PC-3 (cell line): ENCODE data around the gene RIGI. TPM values are rescaled to one million over a fixed set of nuclear protein-coding genes. Genes with fewer than 3 reads are reported as not detected.
"Not testable (repeated sequence)": the region's sequence is repeated elsewhere in the genome, so short reads cannot be mapped to it uniquely, and the experiment has no call there.

Source experiments
- ATAC-seq: fragments of 200-7000 bp; cut with Tn5 transposase; 2 replicates; pipeline ENCODE4 v1.9.1; 2020; ENCODE audit warnings: mild to moderate bottlenecking, moderate library complexity
- BruUV-seq: library from RNA; stranded (reverse); fragments of 400-500 nt; replicated peaks from 2 replicates; lab custom pipeline; 2021; lab: Mats Ljungman, UMichigan
- CTCF ChIA-PET: fragments of 300-600 bp; sonication (Branson Sonifier 250); formaldehyde crosslinking; loops from one replicate; lab custom pipeline; 2022; ENCODE audit warnings: antibody characterized with exemption; lab: Charles Lee
- POLR2A ChIA-PET: fragments of 300-600 bp; sonication (Branson Sonifier 250); formaldehyde crosslinking; loops from one replicate; lab custom pipeline; 2022; ENCODE audit warnings: antibody characterized with exemption; ENCODE audit not compliant: unreplicated experiment; lab: Charles Lee
- DNase-seq: peaks from one replicate; pipeline ENCODE4 v3.0.0-alpha.2; 2015
- H2AFZ ChIP-seq: fragments of 300-600 bp; sonication (generic); 2 replicates; pipeline ENCODE4 v1.6.0; 2016; ENCODE audit warnings: antibody characterized with exemption, low read length
- H3F3A ChIP-seq: fragments of 300-600 bp; sonication (generic); one replicate; pipeline ENCODE4 v1.6.0; 2017; ENCODE audit warnings: antibody characterized with exemption, low read length, control low read depth, mild to moderate bottlenecking; ENCODE audit not compliant: unreplicated experiment
- H3K27ac ChIP-seq: fragments of 300-600 bp; sonication (generic); 2 replicates; pipeline ENCODE4 v1.5.1; 2016; ENCODE audit warnings: mild to moderate bottlenecking, low read length
- H3K27me3 ChIP-seq: fragments of 300-600 bp; sonication (generic); 2 replicates; pipeline ENCODE4 v1.6.1; 2016; ENCODE audit warnings: low read length, mixed read lengths
- H3K36me3 ChIP-seq: fragments of 300-600 bp; sonication (generic); 2 replicates; pipeline ENCODE4 v1.6.1; 2016; ENCODE audit warnings: low read depth, mixed run types, low read length, mixed read lengths
- H3K4me1 ChIP-seq: fragments of 300-600 bp; sonication (generic); 2 replicates; pipeline ENCODE4 v1.5.1; 2016; ENCODE audit warnings: low read length; ENCODE audit not compliant: insufficient read depth
- H3K4me2 ChIP-seq: fragments of 300-600 bp; sonication (generic); 2 replicates; pipeline ENCODE4 v1.6.0; 2016; ENCODE audit warnings: low read length
- H3K4me3 ChIP-seq: fragments of 300-600 bp; sonication (generic); 2 replicates; pipeline ENCODE4 v1.5.1; 2016; ENCODE audit warnings: mild to moderate bottlenecking, low read length, mixed read lengths
- H3K79me2 ChIP-seq: fragments of 300-600 bp; sonication (generic); 2 replicates; pipeline ENCODE4 v1.6.1; 2017; ENCODE audit warnings: low read length, mixed read lengths
- H3K9ac ChIP-seq: fragments of 300-600 bp; sonication (generic); 2 replicates; pipeline ENCODE4 v1.6.0; 2016; ENCODE audit warnings: mild to moderate bottlenecking, low read length
- H3K9me2 ChIP-seq: fragments of 300-600 bp; sonication (generic); replicated peaks from 2 replicates; pipeline ENCODE4 v1.6.1; 2016; ENCODE audit warnings: mixed run types, low read length, mixed read lengths
- H3K9me3 ChIP-seq: fragments of 300-600 bp; sonication (generic); 2 replicates; pipeline ENCODE4 v1.6.1; 2016; ENCODE audit warnings: low read length, mixed read lengths
- H4K20me1 ChIP-seq: fragments of 300-600 bp; sonication (generic); 2 replicates; pipeline ENCODE4 v1.6.1; 2016; ENCODE audit warnings: low read length, mixed read lengths
- EZH2 ChIP-seq: fragments of 300-600 bp; sonication (generic); IDR thresholded peaks from one replicate; pipeline ENCODE4 v1.6.1; 2017; ENCODE audit warnings: antibody characterized with exemption, mild to moderate bottlenecking, low read length; ENCODE audit not compliant: unreplicated experiment
- EZH2phosphoT487 ChIP-seq: fragments of 300-600 bp; sonication (generic); IDR thresholded peaks from 2 replicates; pipeline ENCODE4 v1.6.1; 2018; ENCODE audit warnings: mild to moderate bottlenecking, antibody characterized with exemption, low read length, borderline replicate concordance
- intact Hi-C: fragments of 100-400 bp; cut with micrococcal nuclease; formaldehyde crosslinking; loops from 2 replicates; pipeline ENCODE4 v1.9.0; 2023
- total RNA-seq: library from RNA; depleted of rRNA; stranded (reverse); fragments of >200 nt; gene quantifications from 2 replicates; pipeline ENCODE4 v1.2.3, GENCODE V29; 2014
- TF ChIP-seq, protein P1 (sequence below): fragments of 300-600 bp; sonication (generic); conservative IDR thresholded peaks from 2 replicates; pipeline ENCODE4 v1.5.1; 2017; ENCODE audit warnings: antibody characterized with exemption, low read depth, mild to moderate bottlenecking, low read length

Gene RIGI
- total RNA-seq, 1 experiment from 2014 or later, result 5.4 TPM

- CTCF ChIA-PET, result interaction anchor here (0.7 to 2.1 kb wide), 3 partner anchors 25 to 146 kb away, joined by 3 to 16 read pairs (median 5); no protein-coding TSS in a partner anchor
- BruUV-seq, result TSS peak; percentile 61
- peaks cover 28% of the 10 kb centered on the region for H3K79me2 ChIP-seq
These were observed 896 bp downstream of the RIGI start for GRCh38 chr9:32524892-32525708.

DNA sequence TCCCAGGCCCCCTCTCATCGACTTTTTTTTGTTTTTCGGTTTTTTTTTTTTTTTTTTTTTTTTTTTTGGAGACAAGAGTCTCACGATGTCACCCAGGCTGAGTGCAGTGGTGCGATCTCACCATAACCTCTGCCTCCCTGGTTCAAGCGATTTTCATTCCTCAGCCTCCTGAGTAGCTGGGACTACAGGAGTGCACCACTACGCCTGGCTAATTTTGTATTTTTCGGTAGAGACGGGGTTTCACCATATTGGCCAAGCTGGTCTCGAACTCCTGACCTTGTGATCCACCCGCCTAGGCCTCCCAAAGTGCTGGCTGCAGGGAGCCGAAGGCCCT lies 1.5 kb downstream of the RIGI start:
- intact Hi-C loops, H3K27me3 ChIP-seq, H3K9ac ChIP-seq, H3K27ac ChIP-seq, H3F3A ChIP-seq, POLR2A ChIA-PET, BruUV-seq, H3K36me3 ChIP-seq, H4K20me1 ChIP-seq, CTCF ChIA-PET, H3K9me3 ChIP-seq, DNase-seq, ATAC-seq, H3K4me1 ChIP-seq, H3K9me2 ChIP-seq: not testable (repeated sequence)
- Histone ChIP-seq H3K4me2 (peak overlapping the region; percentile 98), H3K79me2 (peaks cover 28% of the 10 kb centered on the region), H2AFZ (peak overlapping the region; percentile 94; the same call in 1 of the 2 replicates), H3K4me3 (peak overlapping the region; percentile 92)

More at GRCh38 chr9:32524892-32525708, 896 bp downstream of the RIGI start:
- no peaks in the 10 kb centered on the region for H3K9me2 ChIP-seq
- H3K36me3 ChIP-seq, result peaks cover 5% of the 10 kb centered on the region
- no peak for TF ChIP-seq EZH2phosphoT487
- TF ChIP-seq, protein P1, sequence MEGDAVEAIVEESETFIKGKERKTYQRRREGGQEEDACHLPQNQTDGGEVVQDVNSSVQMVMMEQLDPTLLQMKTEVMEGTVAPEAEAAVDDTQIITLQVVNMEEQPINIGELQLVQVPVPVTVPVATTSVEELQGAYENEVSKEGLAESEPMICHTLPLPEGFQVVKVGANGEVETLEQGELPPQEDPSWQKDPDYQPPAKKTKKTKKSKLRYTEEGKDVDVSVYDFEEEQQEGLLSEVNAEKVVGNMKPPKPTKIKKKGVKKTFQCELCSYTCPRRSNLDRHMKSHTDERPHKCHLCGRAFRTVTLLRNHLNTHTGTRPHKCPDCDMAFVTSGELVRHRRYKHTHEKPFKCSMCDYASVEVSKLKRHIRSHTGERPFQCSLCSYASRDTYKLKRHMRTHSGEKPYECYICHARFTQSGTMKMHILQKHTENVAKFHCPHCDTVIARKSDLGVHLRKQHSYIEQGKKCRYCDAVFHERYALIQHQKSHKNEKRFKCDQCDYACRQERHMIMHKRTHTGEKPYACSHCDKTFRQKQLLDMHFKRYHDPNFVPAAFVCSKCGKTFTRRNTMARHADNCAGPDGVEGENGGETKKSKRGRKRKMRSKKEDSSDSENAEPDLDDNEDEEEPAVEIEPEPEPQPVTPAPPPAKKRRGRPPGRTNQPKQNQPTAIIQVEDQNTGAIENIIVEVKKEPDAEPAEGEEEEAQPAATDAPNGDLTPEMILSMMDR, result no peak
- TF ChIP-seq EZH2, result no peak
- no peaks in the 10 kb centered on the region for H3K9me3 ChIP-seq
- peak overlapping the region; percentile 92 for H3K4me3 ChIP-seq
- intact Hi-C loops, result no loop called here
- H4K20me1 ChIP-seq, result no peaks in the 10 kb centered on the region
- DNase-seq (peak; percentile 30), ATAC-seq (peak; percentile 28)
- H3K27ac ChIP-seq, result peak overlapping the region; percentile 78
- H3K27me3 ChIP-seq, result no peaks in the 10 kb centered on the region
- H3K9ac ChIP-seq, result peak overlapping the region; percentile 79
- no peaks in the 10 kb centered on the region for H3F3A ChIP-seq
- POLR2A ChIA-PET, result no interaction called here
- peaks cover 7% of the 10 kb centered on the region; the same call in 1 of the 2 replicates for H3K4me1 ChIP-seq
- H2AFZ ChIP-seq, result peak overlapping the region; percentile 94
- peak overlapping the region; percentile 98 for H3K4me2 ChIP-seq

DNA sequence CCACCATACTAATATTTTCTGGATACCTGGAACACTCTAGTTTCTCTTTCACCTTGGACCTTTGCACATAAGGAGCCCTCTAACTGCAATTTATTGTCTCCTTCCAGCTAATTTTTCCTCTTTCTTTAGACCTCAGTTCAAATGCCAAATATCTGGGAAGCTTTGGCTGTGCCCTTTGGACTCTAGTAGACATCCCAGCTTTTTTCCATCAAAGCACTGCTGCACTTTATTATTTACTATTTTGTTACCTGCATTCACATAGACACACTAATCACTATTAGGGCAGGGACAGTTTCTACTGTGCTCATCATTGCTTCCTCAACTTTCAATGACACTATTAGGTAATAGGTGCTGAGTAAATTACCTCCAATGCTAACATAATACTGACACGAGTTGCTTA lies 2.1 kb downstream of the RIGI start:
- H2AFZ ChIP-seq, result no peak overlapping the region
- no peak overlapping the region for H3K27ac ChIP-seq
- H3K9ac ChIP-seq, result no peak overlapping the region
- no peak overlapping the region for H3K4me3 ChIP-seq
- peaks cover 13% of the 10 kb centered on the region for H3K36me3 ChIP-seq
- ATAC-seq (no peak), DNase-seq (no peak)
- TF ChIP-seq, protein P1, result no peak
- TF ChIP-seq EZH2phosphoT487, result no peak
- no peak for TF ChIP-seq EZH2
- H3K4me1 ChIP-seq, result peaks cover 7% of the 10 kb centered on the region; the same call in 1 of the 2 replicates
- intact Hi-C loops, result no loop called here
- ChIA-PET CTCF (no interaction called here), POLR2A (no interaction called here)
- H3F3A ChIP-seq, result no peaks in the 10 kb centered on the region
- H4K20me1 ChIP-seq, result no peaks in the 10 kb centered on the region
- BruUV-seq, result no TSS peak
- peaks cover 28% of the 10 kb centered on the region for H3K79me2 ChIP-seq
- H3K9me2 ChIP-seq, result no peaks in the 10 kb centered on the region
- no peaks in the 10 kb centered on the region for H3K27me3 ChIP-seq
- peaks cover 4% of the 10 kb centered on the region; the same call in 1 of the 2 replicates for H3K9me3 ChIP-seq
- H3K4me2 ChIP-seq, result no peak overlapping the region
